Neural cell (in vitro differentiated cells): ENCODE data around the gene PPP1R14B. TPM values are rescaled to one million over a fixed set of nuclear protein-coding genes. Genes with fewer than 3 reads are reported as not detected.

Source experiments
- H2AFZ ChIP-seq: fragments of 200-600, 300-800 bp; sonication (generic), shearing (Covaris generic); 2 replicates; pipeline ENCODE4 v1.6.0; 2014; ENCODE audit warnings: low read depth, mild to moderate bottlenecking, antibody characterized with exemption, low read length, moderate library complexity
- H3F3A ChIP-seq: fragments of 200-600 bp; shearing (Covaris generic); 2 replicates; pipeline ENCODE4 v1.6.1; 2016; ENCODE audit warnings: mild to moderate bottlenecking, moderate library complexity, mixed read lengths, antibody characterized with exemption, low read length; ENCODE audit not compliant: insufficient read depth, poor library complexity, severe bottlenecking
- H3K27ac ChIP-seq: fragments of 200-600, 300-800 bp; sonication (generic), shearing (Covaris generic); 2 replicates; pipeline ENCODE4 v1.5.1; 2014; ENCODE audit warnings: mild to moderate bottlenecking, low read length, moderate library complexity
- H3K27me3 ChIP-seq: fragments of 300-800, 200-600 bp; sonication (generic), shearing (Covaris generic); 2 replicates; pipeline ENCODE4 v1.6.0; 2014; ENCODE audit warnings: mild to moderate bottlenecking, low read depth, low read length, moderate library complexity; ENCODE audit not compliant: insufficient read depth
- H3K36me3 ChIP-seq: fragments of 300-800, 200-600 bp; sonication (generic), shearing (Covaris generic); 2 replicates; pipeline ENCODE4 v1.5.1; 2014; ENCODE audit warnings: mild to moderate bottlenecking, antibody characterized with exemption, low read length, moderate library complexity; ENCODE audit not compliant: insufficient read depth
- H3K4me2 ChIP-seq: fragments of 300-800, 200-600 bp; sonication (generic), shearing (Covaris generic); 2 replicates; pipeline ENCODE4 v1.6.0; 2014; ENCODE audit warnings: mild to moderate bottlenecking, low read length
- H3K4me3 ChIP-seq: fragments of 300-800, 200-600 bp; sonication (generic), shearing (Covaris generic); 2 replicates; pipeline ENCODE4 v1.5.1; 2014; ENCODE audit warnings: mild to moderate bottlenecking, low read length, moderate library complexity
- H3K79me2 ChIP-seq: fragments of 200-600 bp; shearing (Covaris generic); replicated peaks from 2 replicates; pipeline ENCODE4 v1.6.0; 2014; ENCODE audit warnings: mild to moderate bottlenecking, low read length, moderate library complexity; ENCODE audit not compliant: insufficient read depth
- H3K9ac ChIP-seq: fragments of 300-800, 200-600 bp; sonication (generic), shearing (Covaris generic); 2 replicates; pipeline ENCODE4 v1.6.1; 2016; ENCODE audit warnings: mild to moderate bottlenecking, low read length, mixed read lengths
- H3K9me2 ChIP-seq: fragments of 200-600 bp; shearing (Covaris generic); 2 replicates; pipeline ENCODE4 v1.6.1; 2016; ENCODE audit warnings: mild to moderate bottlenecking, low read length, mixed read lengths; ENCODE audit not compliant: insufficient read depth
- H3K9me3 ChIP-seq: fragments of 200-600, 300-800 bp; sonication (generic), shearing (Covaris generic); 2 replicates; pipeline ENCODE4 v1.6.1; 2016; ENCODE audit warnings: mild to moderate bottlenecking, mixed run types, low read length, moderate library complexity, mixed read lengths
- H4K20me1 ChIP-seq: fragments of 200-600 bp; shearing (Covaris generic); 2 replicates; pipeline ENCODE4 v1.6.1; 2016; ENCODE audit warnings: mild to moderate bottlenecking, mixed run types; ENCODE audit not compliant: insufficient read depth
- EP300 ChIP-seq: fragments of 450-650 bp; conservative IDR thresholded peaks from 2 replicates; pipeline ENCODE4 v1.6.1; 2014; ENCODE audit warnings: antibody characterized with exemption, mild to moderate bottlenecking, moderate library complexity; ENCODE audit not compliant: poor library complexity, severe bottlenecking
- EZH2 ChIP-seq: fragments of 200-600, 300-800 bp; shearing (Covaris generic), sonication (generic); IDR thresholded peaks from 2 replicates; pipeline ENCODE4 v1.6.1; 2014; ENCODE audit warnings: antibody characterized with exemption, low read length, borderline replicate concordance, mild to moderate bottlenecking; ENCODE audit not compliant: insufficient read depth, poor library complexity, severe bottlenecking
- MXI1 ChIP-seq: fragments of 450-650 bp; conservative IDR thresholded peaks from 2 replicates; pipeline ENCODE4 v1.6.1; 2014; ENCODE audit warnings: antibody characterized with exemption, mild to moderate bottlenecking; ENCODE audit not compliant: poor library complexity, severe bottlenecking
- POLR2AphosphoS5 ChIP-seq: IDR thresholded peaks from 2 replicates; pipeline ENCODE4 v1.6.1; 2012
- RAD21 ChIP-seq: fragments of 450-650 bp; conservative IDR thresholded peaks from 2 replicates; pipeline ENCODE4 v1.6.1; 2014; ENCODE audit warnings: antibody characterized with exemption, mild to moderate bottlenecking, moderate library complexity
- REST ChIP-seq: IDR thresholded peaks from 2 replicates; pipeline ENCODE4 v1.6.1; 2012; ENCODE audit warnings: borderline replicate concordance
- SMC3 ChIP-seq: fragments of 450-650 bp; conservative IDR thresholded peaks from 2 replicates; pipeline ENCODE4 v1.6.1; 2014; ENCODE audit warnings: antibody characterized with exemption, mild to moderate bottlenecking, moderate library complexity; ENCODE audit not compliant: poor library complexity
- TAF1 ChIP-seq: IDR thresholded peaks from 2 replicates; pipeline ENCODE4 v1.6.1; 2012; ENCODE audit warnings: low read depth
- polyA plus RNA-seq: library from polyadenylated mRNA; depleted of rRNA; stranded (reverse); fragments of >200 nt; gene quantifications from 2 replicates; pipeline ENCODE4 v1.2.3, GENCODE V29; 2014
- TF ChIP-seq, protein P1 (sequence below): fragments of 450-650 bp; IDR thresholded peaks from 2 replicates; pipeline ENCODE4 v1.5.1; 2014; ENCODE audit warnings: antibody characterized with exemption, mild to moderate bottlenecking, moderate library complexity; ENCODE audit not compliant: poor library complexity, severe bottlenecking

The PPP1R14B gene
- polyA plus RNA-seq, 1 donor from 2014 or later, result 400 TPM

GRCh38 chr11:64291262-64291751, 44.6 kb upstream of the PPP1R14B start, which contains the start of gene KCNK4:
KCNK4 (plus strand) TSS chr11:64291302; CDS start chr11:64293019, 1,717 bp downstream.
- peak within 1 kb of the TSS; percentile 39 for H3K4me2 ChIP-seq
- TF ChIP-seq EP300 (no peak), TAF1 (no peak), REST (no peak), EZH2 (no peak), RAD21 (no peak), POLR2AphosphoS5 (no peak), SMC3 (no peak), MXI1 (no peak)
- TF ChIP-seq, protein P1, sequence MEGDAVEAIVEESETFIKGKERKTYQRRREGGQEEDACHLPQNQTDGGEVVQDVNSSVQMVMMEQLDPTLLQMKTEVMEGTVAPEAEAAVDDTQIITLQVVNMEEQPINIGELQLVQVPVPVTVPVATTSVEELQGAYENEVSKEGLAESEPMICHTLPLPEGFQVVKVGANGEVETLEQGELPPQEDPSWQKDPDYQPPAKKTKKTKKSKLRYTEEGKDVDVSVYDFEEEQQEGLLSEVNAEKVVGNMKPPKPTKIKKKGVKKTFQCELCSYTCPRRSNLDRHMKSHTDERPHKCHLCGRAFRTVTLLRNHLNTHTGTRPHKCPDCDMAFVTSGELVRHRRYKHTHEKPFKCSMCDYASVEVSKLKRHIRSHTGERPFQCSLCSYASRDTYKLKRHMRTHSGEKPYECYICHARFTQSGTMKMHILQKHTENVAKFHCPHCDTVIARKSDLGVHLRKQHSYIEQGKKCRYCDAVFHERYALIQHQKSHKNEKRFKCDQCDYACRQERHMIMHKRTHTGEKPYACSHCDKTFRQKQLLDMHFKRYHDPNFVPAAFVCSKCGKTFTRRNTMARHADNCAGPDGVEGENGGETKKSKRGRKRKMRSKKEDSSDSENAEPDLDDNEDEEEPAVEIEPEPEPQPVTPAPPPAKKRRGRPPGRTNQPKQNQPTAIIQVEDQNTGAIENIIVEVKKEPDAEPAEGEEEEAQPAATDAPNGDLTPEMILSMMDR, result no peak
- peaks cover 65% of the 10 kb centered on the region for H3K27me3 ChIP-seq
- H3K27ac ChIP-seq, result no peak within 1 kb of the TSS
- H3K9me2 ChIP-seq, result no peaks in the 10 kb centered on the region
- H3K9me3 ChIP-seq, result no peaks in the 10 kb centered on the region
- no peaks in the 10 kb centered on the region for H3K36me3 ChIP-seq
- no peaks in the 10 kb centered on the region for H3K79me2 ChIP-seq
- H3K9ac ChIP-seq, result peak within 1 kb of the TSS; percentile 68
- H4K20me1 ChIP-seq, result no peaks in the 10 kb centered on the region
- H3F3A ChIP-seq, result no peaks in the 10 kb centered on the region
- H2AFZ ChIP-seq, result no peak within 1 kb of the TSS
- H3K4me3 ChIP-seq, result peak within 1 kb of the TSS; percentile 69

DNA sequence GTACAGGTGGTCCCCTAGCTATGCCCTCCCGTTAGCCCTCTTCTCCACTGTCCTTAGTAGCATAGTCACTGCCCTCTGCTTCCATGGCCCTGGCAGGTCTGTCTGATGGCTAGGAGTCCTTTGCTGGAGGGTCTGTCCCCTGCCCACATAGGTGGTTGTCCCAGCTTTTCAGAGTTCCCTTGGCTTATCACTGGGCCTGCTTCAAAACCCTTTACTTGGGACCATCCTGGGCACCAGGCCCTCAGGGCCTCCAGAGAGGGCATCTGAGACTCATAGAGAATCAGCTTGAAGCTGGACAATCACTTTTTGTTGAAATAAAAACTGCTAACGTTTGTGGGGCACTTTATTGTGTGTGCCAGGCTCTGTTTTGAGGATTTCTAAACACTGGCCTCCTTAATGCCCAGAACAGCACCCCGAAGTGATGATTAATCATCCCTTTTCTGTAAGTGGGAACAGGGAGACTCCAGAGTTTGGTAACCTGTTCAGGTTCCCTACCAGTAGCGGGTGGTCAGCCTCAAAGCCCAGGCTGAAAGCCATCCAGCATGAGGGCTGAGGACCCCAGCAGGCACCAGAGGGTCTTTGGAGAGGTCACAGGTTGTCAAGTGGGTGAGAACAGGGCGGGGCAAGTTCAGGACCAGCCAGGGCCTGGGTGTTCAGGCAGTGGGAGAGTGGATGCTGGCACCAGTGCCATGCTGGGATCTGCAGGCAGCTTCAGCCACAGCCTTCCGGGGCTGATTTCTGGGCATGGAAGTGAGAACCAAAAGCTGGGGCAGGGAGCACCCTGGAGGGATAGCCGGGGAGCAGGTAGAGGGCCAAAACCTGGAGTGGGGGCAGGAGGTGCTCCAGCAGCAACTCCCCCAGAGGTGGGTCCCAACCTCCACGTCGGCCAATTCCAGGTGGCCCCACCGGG, 43.9 kb upstream of the PPP1R14B start:
- H3K4me3 ChIP-seq, result peak overlapping the region; percentile 69
- no peaks in the 10 kb centered on the region for H3F3A ChIP-seq
- H3K9me2 ChIP-seq, result no peaks in the 10 kb centered on the region
- H3K9me3 ChIP-seq, result no peaks in the 10 kb centered on the region
- H3K27me3 ChIP-seq, result peaks cover 58% of the 10 kb centered on the region
- H3K9ac ChIP-seq, result peak overlapping the region; percentile 68
- no peaks in the 10 kb centered on the region for H4K20me1 ChIP-seq
- H3K4me2 ChIP-seq, result peak overlapping the region; percentile 39
- no peak overlapping the region for H2AFZ ChIP-seq
- no peak overlapping the region for H3K27ac ChIP-seq
- no peak for TF ChIP-seq EZH2
- no peaks in the 10 kb centered on the region for H3K79me2 ChIP-seq
- H3K36me3 ChIP-seq, result no peaks in the 10 kb centered on the region
